ENCODE measurements around the gene ARHGEF38. TPM values are rescaled to one million over a fixed set of nuclear protein-coding genes. Genes with fewer than 3 reads are reported as not detected.
A peak's percentile ranks its signal among the peaks of the same experiment; 100 is the strongest.

Gene ARHGEF38
- total RNA-seq, 1 donor from 2014 or later = 1.6 TPM

DNA sequence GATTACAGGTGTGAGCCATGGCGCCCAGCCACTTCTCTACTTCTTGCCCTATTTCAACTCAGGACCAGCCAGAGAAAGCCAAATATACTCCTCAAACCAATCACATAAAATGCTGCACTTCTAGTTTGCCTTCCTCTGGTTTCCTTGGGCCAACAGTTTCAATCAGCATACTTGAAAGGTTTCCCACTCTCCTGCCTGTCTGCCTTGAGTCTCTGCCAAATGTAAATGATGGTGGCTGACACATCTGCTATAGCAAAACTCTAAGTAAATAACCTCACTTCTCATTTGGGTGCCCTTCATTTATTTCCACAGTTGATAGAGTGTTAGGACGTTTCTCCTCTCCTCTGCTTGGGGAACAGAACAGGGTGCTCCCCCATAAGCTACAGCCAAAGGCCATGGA lies 42.2 kb upstream of the ARHGEF38 start:
- H3K27me3 Mint-ChIP-seq = no peaks in the 10 kb centered on the region

DNA sequence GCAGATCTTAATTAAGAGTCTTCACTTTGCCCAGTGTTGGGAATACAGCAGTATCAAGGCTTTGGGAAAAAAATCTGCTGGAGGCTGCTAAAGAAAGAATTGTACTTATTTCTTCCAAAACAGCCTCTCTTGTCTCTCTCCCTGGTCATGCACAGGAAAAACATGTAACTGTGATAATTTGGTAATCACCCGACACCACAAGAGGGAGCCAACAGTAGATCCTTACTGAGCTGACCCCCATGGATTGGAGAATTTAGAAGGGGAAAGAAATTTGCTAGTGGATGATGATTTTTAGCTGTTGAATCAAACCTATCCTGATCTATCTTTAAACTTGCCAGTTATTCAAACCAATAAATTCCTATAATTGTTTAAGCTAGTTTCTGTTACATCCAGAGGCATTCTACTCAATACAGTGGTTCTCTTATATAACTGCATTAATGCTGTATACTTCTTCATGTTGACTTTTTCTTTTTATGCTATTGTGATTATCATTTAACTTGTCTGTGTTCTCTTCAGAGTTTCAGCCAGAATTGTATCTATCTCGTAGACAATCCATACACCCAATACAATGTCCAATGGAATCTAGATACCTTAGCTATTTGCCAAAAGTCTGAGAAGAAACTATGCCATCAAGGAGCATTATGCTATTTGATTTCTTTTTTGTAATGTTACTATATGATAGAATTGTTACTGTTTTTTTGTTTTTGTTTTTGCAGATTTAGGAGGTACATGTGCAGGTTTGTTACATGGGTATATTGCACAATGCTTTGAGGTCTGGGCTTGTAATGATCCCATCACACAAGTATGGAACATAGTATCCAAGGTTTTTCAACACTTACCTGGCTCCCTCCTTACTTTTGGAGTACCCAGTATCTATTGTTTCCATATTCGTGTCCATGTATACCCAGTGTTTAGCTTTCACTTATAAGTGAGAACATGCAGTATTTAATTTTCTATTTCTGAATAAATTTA lies 31.3 kb upstream of the ARHGEF38 start:
- no peak for DNase-seq (ENCODE audit: low spot score, unreplicated experiment)
- Mint-ChIP-seq H3K27ac (no peak overlapping the region), H3K4me1 (ENCODE audit: low read depth) (no peaks in the 10 kb centered on the region), H3K27me3 (no peaks in the 10 kb centered on the region), H3K4me3 (ENCODE audit: low read depth) (no peak overlapping the region), H3K9me3 (ENCODE audit: low read depth) (no peaks in the 10 kb centered on the region), H3K36me3 (ENCODE audit: insufficient read depth) (no peaks in the 10 kb centered on the region)
- TF ChIP-seq, protein P1, sequence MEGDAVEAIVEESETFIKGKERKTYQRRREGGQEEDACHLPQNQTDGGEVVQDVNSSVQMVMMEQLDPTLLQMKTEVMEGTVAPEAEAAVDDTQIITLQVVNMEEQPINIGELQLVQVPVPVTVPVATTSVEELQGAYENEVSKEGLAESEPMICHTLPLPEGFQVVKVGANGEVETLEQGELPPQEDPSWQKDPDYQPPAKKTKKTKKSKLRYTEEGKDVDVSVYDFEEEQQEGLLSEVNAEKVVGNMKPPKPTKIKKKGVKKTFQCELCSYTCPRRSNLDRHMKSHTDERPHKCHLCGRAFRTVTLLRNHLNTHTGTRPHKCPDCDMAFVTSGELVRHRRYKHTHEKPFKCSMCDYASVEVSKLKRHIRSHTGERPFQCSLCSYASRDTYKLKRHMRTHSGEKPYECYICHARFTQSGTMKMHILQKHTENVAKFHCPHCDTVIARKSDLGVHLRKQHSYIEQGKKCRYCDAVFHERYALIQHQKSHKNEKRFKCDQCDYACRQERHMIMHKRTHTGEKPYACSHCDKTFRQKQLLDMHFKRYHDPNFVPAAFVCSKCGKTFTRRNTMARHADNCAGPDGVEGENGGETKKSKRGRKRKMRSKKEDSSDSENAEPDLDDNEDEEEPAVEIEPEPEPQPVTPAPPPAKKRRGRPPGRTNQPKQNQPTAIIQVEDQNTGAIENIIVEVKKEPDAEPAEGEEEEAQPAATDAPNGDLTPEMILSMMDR (IDR thresholded peaks at IDR 0.05; ENCODE audit: unreplicated experiment) = peak; percentile 77

More for the DNA sequence above, 42.2 kb upstream of the ARHGEF38 start:
- Mint-ChIP-seq H3K4me1 (ENCODE audit: low read depth) (no peaks in the 10 kb centered on the region), H3K9me3 (ENCODE audit: low read depth) (peaks cover 22% of the 10 kb centered on the region), H3K27ac (no peak overlapping the region), H3K4me3 (ENCODE audit: low read depth) (no peak overlapping the region), H3K36me3 (ENCODE audit: insufficient read depth) (no peaks in the 10 kb centered on the region)
- DNase-seq (ENCODE audit: low spot score, unreplicated experiment) = no peak
- TF ChIP-seq, protein P1 (IDR thresholded peaks at IDR 0.05; ENCODE audit: unreplicated experiment) = no peak

DNA sequence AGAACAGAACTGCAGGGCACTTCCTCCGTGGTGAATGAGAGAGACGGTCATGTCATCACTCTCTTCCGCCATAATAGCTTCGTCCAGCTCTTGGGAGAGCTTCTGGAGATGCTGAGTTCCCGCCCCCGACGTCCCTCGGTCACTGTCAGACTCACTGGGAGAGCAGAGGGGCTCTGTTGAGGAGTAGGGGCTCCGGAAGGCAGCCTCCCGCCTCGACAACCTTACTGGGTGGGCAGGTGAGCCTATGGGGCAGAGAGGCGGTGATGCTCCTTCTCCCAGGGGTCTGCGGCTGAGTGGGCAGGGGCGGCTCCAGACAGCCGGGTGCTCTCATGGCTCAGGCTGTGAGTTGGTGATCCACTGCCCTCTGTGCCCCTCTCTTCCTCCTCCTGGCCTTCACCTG lies 25.8 kb upstream of the ARHGEF38 start:
- DNase-seq (ENCODE audit: low spot score, unreplicated experiment) = no peak
- no peaks in the 10 kb centered on the region for H3K36me3 Mint-ChIP-seq (ENCODE audit: insufficient read depth)
- TF ChIP-seq, protein P1 (IDR thresholded peaks at IDR 0.05; ENCODE audit: unreplicated experiment) = no peak
- H3K27me3 Mint-ChIP-seq = no peaks in the 10 kb centered on the region
- no peaks in the 10 kb centered on the region for H3K4me1 Mint-ChIP-seq (ENCODE audit: low read depth)
- H3K9me3 Mint-ChIP-seq (ENCODE audit: low read depth) = no peaks in the 10 kb centered on the region
- H3K27ac Mint-ChIP-seq = no peak overlapping the region
- no peak overlapping the region for H3K4me3 Mint-ChIP-seq (ENCODE audit: low read depth)

DNA sequence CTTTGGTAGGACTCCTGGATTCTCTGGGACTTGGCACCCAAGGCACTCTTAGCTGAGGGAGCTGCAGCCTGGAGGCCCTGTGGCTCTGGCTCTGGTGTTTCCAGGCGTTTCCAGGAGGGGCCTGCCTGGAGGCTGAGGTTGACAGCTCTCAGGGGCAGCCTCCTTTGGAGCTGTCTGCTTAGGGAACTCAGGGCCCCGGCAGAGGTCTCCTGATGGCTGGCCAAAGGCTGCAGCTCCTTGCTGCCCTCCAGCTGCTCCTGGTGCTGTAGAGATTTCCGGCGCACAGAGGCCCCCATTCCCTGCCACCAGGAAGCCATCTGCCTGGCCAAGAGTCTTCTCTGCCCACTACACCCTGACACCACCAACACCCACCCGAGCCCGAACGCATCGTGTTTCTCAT lies 25.3 kb upstream of the ARHGEF38 start:
- H3K27ac Mint-ChIP-seq = no peak overlapping the region
- no peaks in the 10 kb centered on the region for H3K4me1 Mint-ChIP-seq (ENCODE audit: low read depth)
- TF ChIP-seq, protein P1 (IDR thresholded peaks at IDR 0.05; ENCODE audit: unreplicated experiment) = no peak
- H3K9me3 Mint-ChIP-seq (ENCODE audit: low read depth) = no peaks in the 10 kb centered on the region
- H3K27me3 Mint-ChIP-seq = no peaks in the 10 kb centered on the region
- H3K4me3 Mint-ChIP-seq (ENCODE audit: low read depth) = no peak overlapping the region
- no peaks in the 10 kb centered on the region for H3K36me3 Mint-ChIP-seq (ENCODE audit: insufficient read depth)
- no peak for DNase-seq (ENCODE audit: low spot score, unreplicated experiment)

DNA sequence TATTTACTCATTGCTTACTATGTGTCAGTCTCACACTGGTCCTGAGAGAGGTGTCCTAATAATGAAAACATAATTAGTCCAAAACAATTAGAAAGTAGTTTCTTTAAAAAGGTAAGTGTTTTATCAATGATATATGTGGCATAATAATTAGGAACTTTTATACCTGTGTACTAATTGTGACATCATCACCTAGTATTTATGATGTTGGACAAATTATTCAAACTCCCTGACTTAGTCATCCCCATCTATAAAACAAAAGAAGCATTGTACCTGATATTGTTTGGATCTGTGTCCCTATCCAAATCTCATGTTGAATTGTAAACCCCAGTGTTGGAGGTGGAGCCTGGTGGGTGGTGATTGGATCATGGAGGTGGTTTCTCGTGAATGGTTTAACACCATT lies 15.8 kb upstream of the ARHGEF38 start:
- Mint-ChIP-seq H3K27me3 (no peaks in the 10 kb centered on the region), H3K9me3 (ENCODE audit: low read depth) (peaks cover 4% of the 10 kb centered on the region), H3K27ac (no peak overlapping the region), H3K4me3 (ENCODE audit: low read depth) (no peak overlapping the region), H3K4me1 (ENCODE audit: low read depth) (peaks cover 2% of the 10 kb centered on the region), H3K36me3 (ENCODE audit: insufficient read depth) (no peaks in the 10 kb centered on the region)
- DNase-seq (ENCODE audit: low spot score, unreplicated experiment) = no peak
- TF ChIP-seq, protein P1 (IDR thresholded peaks at IDR 0.05; ENCODE audit: unreplicated experiment) = no peak

Measured in progenitor cell of endocrine pancreas (in vitro differentiated cells).